Mesenchymal stem cell (in vitro differentiated cells and primary cell): ENCODE results near the gene CCPG1.
"Not testable (repeated sequence)": the region's sequence is repeated elsewhere in the genome, so short reads cannot be mapped to it uniquely, and the experiment has no call there.

Source experiments
- DNase-seq: peaks from one replicate; pipeline ENCODE4 v3.0.0-alpha.2; 2013
- H2AFZ ChIP-seq: one replicate; pipeline ENCODE4 v1.6.1; 2013; ENCODE audit warnings: low read depth, mild to moderate bottlenecking, control low read depth, inconsistent platforms, low read length, moderate library complexity
- H2AK5ac ChIP-seq: 2 replicates; pipeline ENCODE4 v1.6.1; 2013; ENCODE audit warnings: low read length, moderate library complexity, mild to moderate bottlenecking, inconsistent platforms; ENCODE audit not compliant: severe bottlenecking
- H2BK120ac ChIP-seq: one replicate; pipeline ENCODE4 v1.6.1; 2013; ENCODE audit warnings: low read depth, mild to moderate bottlenecking, inconsistent platforms, low read length, moderate library complexity
- H2BK12ac ChIP-seq, 2 experiments: one replicate each; pipeline ENCODE4 v1.6.1; 2013; ENCODE audit warnings: inconsistent platforms in 2 of 2, low read length in 2 of 2, mild to moderate bottlenecking in 2 of 2, moderate library complexity in 2 of 2, control low read depth in 1 of 2
- H2BK15ac ChIP-seq: one replicate; pipeline ENCODE4 v1.6.1; 2013; ENCODE audit warnings: mild to moderate bottlenecking, low read depth, inconsistent platforms; ENCODE audit not compliant: poor library complexity, severe bottlenecking
- H2BK5ac ChIP-seq: 2 replicates; pipeline ENCODE4 v1.6.1; 2013; ENCODE audit warnings: low read depth, mild to moderate bottlenecking, low read length, control low read depth, inconsistent platforms; ENCODE audit not compliant: poor library complexity, severe bottlenecking
- H3K14ac ChIP-seq, 2 experiments: one replicate each; pipeline ENCODE4 v1.6.1; 2013; ENCODE audit warnings: inconsistent platforms in 2 of 2, low read length in 2 of 2, control low read depth in 1 of 2, mild to moderate bottlenecking in 1 of 2, moderate library complexity in 1 of 2
- H3K18ac ChIP-seq, 2 experiments: one replicate each; pipeline ENCODE4 v1.6.1; 2013; ENCODE audit warnings: inconsistent platforms in 2 of 2, low read length in 2 of 2, control low read depth in 1 of 2, low read depth in 1 of 2, mild to moderate bottlenecking in 1 of 2
- H3K23ac ChIP-seq, 2 experiments: one replicate each; pipeline ENCODE4 v1.6.1; 2013; ENCODE audit warnings: inconsistent platforms in 2 of 2, low read length in 2 of 2, mild to moderate bottlenecking in 2 of 2, moderate library complexity in 2 of 2, control low read depth in 1 of 2
- H3K27ac ChIP-seq: 2 replicates; pipeline ENCODE4 v1.5.1; 2013; ENCODE audit warnings: mild to moderate bottlenecking, moderate library complexity, low read length, control low read depth, inconsistent platforms; ENCODE audit not compliant: poor library complexity, severe bottlenecking
- H3K27me3 ChIP-seq, 2 experiments: 2 replicates each; pipeline versions ENCODE4 v1.6.1 to v1.7.0; 2013; ENCODE audit warnings: low read length in 2 of 2, mild to moderate bottlenecking in 2 of 2, moderate library complexity in 2 of 2, control low read depth in 1 of 2, inconsistent platforms in 1 of 2; ENCODE audit not compliant: control insufficient read depth in 1 of 2, insufficient read depth in 1 of 2
- H3K36me3 ChIP-seq, 2 experiments: 2 replicates each; pipeline versions ENCODE4 v1.6.1 to v1.7.0; 2013; ENCODE audit warnings: low read length in 2 of 2, control low read depth in 1 of 2, inconsistent platforms in 1 of 2, low read depth in 1 of 2, mild to moderate bottlenecking in 1 of 2; ENCODE audit not compliant: insufficient read depth in 2 of 2, control insufficient read depth in 1 of 2
- H3K4ac ChIP-seq, 2 experiments: one replicate each; pipeline ENCODE4 v1.6.1; 2013; ENCODE audit warnings: inconsistent platforms in 2 of 2, low read length in 2 of 2, mild to moderate bottlenecking in 2 of 2, moderate library complexity in 2 of 2, control low read depth in 1 of 2, low read depth in 1 of 2
- H3K4me1 ChIP-seq: 2 replicates; pipeline ENCODE4 v1.6.1; 2013; ENCODE audit warnings: low read depth, low read length, control low read depth; ENCODE audit not compliant: control insufficient read depth, insufficient read depth
- H3K4me2 ChIP-seq: 2 replicates; pipeline ENCODE4 v1.6.1; 2013; ENCODE audit warnings: low read length, mild to moderate bottlenecking, inconsistent platforms; ENCODE audit not compliant: poor library complexity, severe bottlenecking
- H3K4me3 ChIP-seq, 2 experiments: 2 replicates each; pipeline versions ENCODE4 v1.5.1 to v1.7.0; 2013; ENCODE audit warnings: low read length in 2 of 2, mild to moderate bottlenecking in 2 of 2, control low read depth in 1 of 2, low read depth in 1 of 2; ENCODE audit not compliant: insufficient read depth in 1 of 2
- H3K79me1 ChIP-seq: replicated peaks from 2 replicates; pipeline ENCODE4 v1.6.1; 2013; ENCODE audit warnings: mild to moderate bottlenecking, control low read depth, low read length, inconsistent platforms; ENCODE audit not compliant: poor library complexity, severe bottlenecking
- H3K9ac ChIP-seq: 2 replicates; pipeline ENCODE4 v1.7.0; 2013; ENCODE audit warnings: mild to moderate bottlenecking, low read length, moderate library complexity
- H3K9me3 ChIP-seq: 2 replicates; pipeline ENCODE4 v1.7.0; 2013; ENCODE audit warnings: mild to moderate bottlenecking, low read length; ENCODE audit not compliant: control insufficient read depth
- H4K8ac ChIP-seq: one replicate; pipeline ENCODE4 v1.6.1; 2013; ENCODE audit warnings: inconsistent platforms, mild to moderate bottlenecking, low read length, moderate library complexity
- H4K91ac ChIP-seq: one replicate; pipeline ENCODE4 v1.6.1; 2013; ENCODE audit warnings: mild to moderate bottlenecking, low read length, inconsistent platforms
- WGBS: methylation state at CpG from one replicate; pipeline ENCODE4 v1.1.7; 2013; ENCODE audit warnings: mixed read lengths; 5-methylcytosine and 5-hydroxymethylcytosine counted together

The CCPG1 gene

DNA sequence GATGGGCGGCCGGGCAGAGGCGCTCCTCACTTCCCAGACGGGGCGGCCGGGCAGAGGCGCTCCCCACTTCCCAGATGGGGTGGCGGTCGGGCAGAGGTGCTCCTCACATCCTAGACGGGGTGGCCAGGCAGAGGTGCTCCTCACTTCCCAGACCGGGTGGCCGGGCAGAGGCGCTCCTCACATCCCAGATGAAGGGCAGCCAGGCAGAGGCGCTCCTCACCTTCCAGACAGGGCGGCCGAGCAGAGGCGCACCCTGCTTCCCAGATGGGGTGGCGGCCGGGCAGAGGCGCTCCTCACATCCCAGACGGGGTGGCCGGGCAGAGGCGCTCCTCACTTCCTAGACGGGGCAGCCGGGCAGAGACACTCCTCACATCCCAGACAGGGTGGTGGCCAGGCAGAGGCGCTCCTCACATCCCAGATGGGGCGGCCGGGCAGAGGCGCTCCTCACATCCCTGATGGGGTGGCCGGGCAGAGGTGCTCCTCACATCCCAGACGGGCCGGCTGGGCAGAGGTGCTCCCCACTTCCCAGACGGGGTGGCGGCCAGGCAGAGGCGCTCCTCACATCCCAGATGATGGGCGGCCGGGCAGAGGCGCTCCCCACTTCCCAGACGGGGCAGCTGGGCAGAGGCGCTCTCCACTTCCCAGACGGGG lies 38.3 kb upstream of the CCPG1 start:
- H2AFZ ChIP-seq, H2BK120ac ChIP-seq, H2AK5ac ChIP-seq, H2BK12ac ChIP-seq, H3K4me2 ChIP-seq, H3K9me3 ChIP-seq, H4K91ac ChIP-seq, H2BK15ac ChIP-seq, H3K9ac ChIP-seq, H3K27ac ChIP-seq, H3K18ac ChIP-seq, DNase-seq, H3K14ac ChIP-seq, H2BK5ac ChIP-seq, H4K8ac ChIP-seq, H3K4me3 ChIP-seq, H3K27me3 ChIP-seq, H3K79me1 ChIP-seq, H3K4me1 ChIP-seq, H3K4ac ChIP-seq, H3K23ac ChIP-seq: not testable (repeated sequence)
- WGBS: 98% methylated on average over 40 of the region's 41 CpGs
- peaks cover 0 to 26% of the 10 kb centered on the region in 2 experiments for H3K36me3 ChIP-seq

DNA sequence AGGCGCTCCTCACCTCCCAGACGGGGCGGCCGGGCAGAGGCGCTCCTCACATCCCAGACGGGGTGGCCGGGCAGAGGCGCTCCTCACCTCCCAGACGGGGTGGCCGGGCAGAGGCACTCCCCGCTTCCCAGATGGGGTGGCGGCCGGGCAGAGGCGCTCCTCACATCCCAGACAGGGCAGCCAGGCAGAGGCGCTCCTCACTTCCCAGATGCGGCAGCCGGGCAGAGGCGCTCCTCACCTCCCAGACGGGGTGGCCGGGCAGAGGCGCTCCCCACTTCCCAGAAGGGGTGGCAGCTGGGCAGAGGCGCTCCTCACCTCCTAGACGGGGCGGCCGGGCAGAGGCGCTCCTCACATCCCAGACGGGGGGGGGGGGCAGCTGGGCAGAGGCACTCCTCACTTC lies 37.8 kb upstream of the CCPG1 start:
- not testable (repeated sequence) for H2AFZ ChIP-seq, H4K8ac ChIP-seq, H3K4me2 ChIP-seq, H3K4me1 ChIP-seq, H3K4ac ChIP-seq, H3K9ac ChIP-seq, H2BK120ac ChIP-seq, H2BK5ac ChIP-seq, H3K27ac ChIP-seq, H3K18ac ChIP-seq, H3K23ac ChIP-seq, H3K27me3 ChIP-seq, DNase-seq, H3K4me3 ChIP-seq, H4K91ac ChIP-seq, H2BK15ac ChIP-seq, H3K14ac ChIP-seq, H3K9me3 ChIP-seq, H3K79me1 ChIP-seq, H2AK5ac ChIP-seq, H2BK12ac ChIP-seq
- peaks cover 0 to 25% of the 10 kb centered on the region in 2 experiments for H3K36me3 ChIP-seq
- 89% methylated on average over 25 of the region's 27 CpGs for WGBS

DNA sequence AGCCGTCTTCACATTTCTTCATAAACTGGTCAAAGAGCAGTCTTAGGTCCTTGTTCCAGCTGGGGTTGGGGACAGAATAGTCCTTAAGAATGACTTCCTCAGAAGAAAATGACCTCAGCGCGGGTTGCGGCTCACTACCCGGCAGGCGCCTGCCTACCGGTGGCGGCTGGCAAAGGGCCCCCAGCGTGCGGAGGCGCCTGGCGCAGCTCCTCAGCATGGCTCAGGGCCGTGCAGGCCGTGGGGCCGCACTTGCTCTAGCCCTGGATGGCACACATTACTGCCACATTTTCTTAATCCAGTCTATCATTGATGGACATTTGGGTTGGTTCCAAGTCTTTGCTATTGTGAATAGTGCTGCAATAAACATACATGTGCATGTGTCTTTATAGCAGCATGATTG lies 35.0 kb upstream of the CCPG1 start:
- H3K79me1 ChIP-seq, H2BK12ac ChIP-seq, H3K14ac ChIP-seq, H3K4ac ChIP-seq, H3K27ac ChIP-seq, H4K8ac ChIP-seq, H2BK5ac ChIP-seq, DNase-seq, H2BK120ac ChIP-seq, H3K9me3 ChIP-seq, H3K9ac ChIP-seq, H3K23ac ChIP-seq, H4K91ac ChIP-seq, H2BK15ac ChIP-seq, H2AFZ ChIP-seq, H2AK5ac ChIP-seq, H3K4me2 ChIP-seq, H3K27me3 ChIP-seq, H3K4me1 ChIP-seq, H3K18ac ChIP-seq, H3K4me3 ChIP-seq: not testable (repeated sequence)
- 98% methylated on average over 12 of the region's 15 CpGs for WGBS
- H3K36me3 ChIP-seq: peaks cover 0 to 22% of the 10 kb centered on the region in 2 experiments

DNA sequence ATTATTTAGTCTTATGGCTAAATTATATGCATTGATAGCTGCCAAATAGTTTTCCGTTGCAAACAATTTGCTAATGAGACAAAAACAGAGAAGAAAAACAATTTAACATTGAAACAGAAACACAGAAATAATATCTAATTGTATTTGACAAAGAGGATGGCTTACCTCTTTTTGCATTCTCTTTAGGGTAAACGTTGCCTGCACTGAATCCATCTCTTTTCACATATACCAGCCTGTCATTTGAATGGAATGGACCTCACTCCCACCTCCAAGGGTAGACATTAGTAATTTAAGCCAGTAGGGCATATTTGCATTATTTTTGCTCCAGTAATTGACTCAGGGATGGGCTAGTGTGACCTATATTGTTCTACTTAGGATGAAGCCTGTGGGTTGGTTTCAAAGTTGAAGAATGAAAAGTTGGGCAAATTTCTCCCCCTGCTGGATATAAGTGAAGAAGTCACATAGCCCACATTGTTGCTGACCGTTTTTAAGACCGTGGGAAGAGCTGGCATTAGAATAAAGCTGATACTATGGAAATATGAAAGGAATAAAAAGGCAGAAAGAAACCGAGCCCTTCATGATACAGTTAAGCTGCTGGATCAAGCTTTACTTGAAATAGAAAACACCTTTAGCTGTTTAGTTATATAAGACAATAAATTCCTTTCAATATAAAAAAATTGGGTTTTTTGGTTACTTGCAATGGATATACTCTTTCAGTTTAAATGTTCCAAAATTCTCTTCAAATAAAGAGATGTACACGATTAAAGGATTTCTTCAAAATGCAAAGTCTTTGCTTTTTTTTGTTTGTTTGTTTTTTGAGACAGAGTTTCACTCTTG lies 27.0 kb upstream of the CCPG1 start:
- H3K4me3 ChIP-seq: no peak overlapping the region
- H3K79me1 ChIP-seq: no peaks in the 10 kb centered on the region
- H4K91ac ChIP-seq: no peak overlapping the region
- H3K27me3 ChIP-seq: no peaks in the 10 kb centered on the region
- no peak overlapping the region for H4K8ac ChIP-seq
- H2BK12ac ChIP-seq: no peak overlapping the region
- H3K14ac ChIP-seq: no peak overlapping the region
- no peak overlapping the region for H2AFZ ChIP-seq
- DNase-seq: peak; percentile 65
- no peak overlapping the region for H2BK5ac ChIP-seq
- no peak overlapping the region for H3K23ac ChIP-seq
- H3K27ac ChIP-seq: no peak overlapping the region
- WGBS: 8% methylated on average over 3 of the region's 6 CpGs
- H3K36me3 ChIP-seq: peaks cover 4% of the 10 kb centered on the region in 2 experiments
- no peaks in the 10 kb centered on the region for H3K9me3 ChIP-seq
- no peaks in the 10 kb centered on the region for H3K4me1 ChIP-seq
- no peak overlapping the region for H3K18ac ChIP-seq
- H3K4ac ChIP-seq: no peak overlapping the region
- H2BK120ac ChIP-seq: no peak overlapping the region
- no peak overlapping the region for H2BK15ac ChIP-seq
- no peak overlapping the region for H3K4me2 ChIP-seq
- no peak overlapping the region for H2AK5ac ChIP-seq
- no peak overlapping the region for H3K9ac ChIP-seq
